Ishikawa (cell line): Measurements from ENCODE around the gene TFAP2C.

Source experiments
- CEBPB ChIP-seq: IDR thresholded peaks from 2 replicates; pipeline ENCODE4 v1.6.1; 2012
- CREB1 ChIP-seq: IDR thresholded peaks from 2 replicates; pipeline ENCODE4 v1.6.1; 2012; ENCODE audit warnings: low read depth
- EGR1 ChIP-seq: IDR thresholded peaks from 2 replicates; pipeline ENCODE4 v1.6.1; 2012
- EP300 ChIP-seq: IDR thresholded peaks from 2 replicates; pipeline ENCODE4 v1.6.1; 2012; ENCODE audit warnings: borderline replicate concordance
- FOXM1 ChIP-seq: IDR thresholded peaks from 2 replicates; pipeline ENCODE4 v1.6.1; 2012; ENCODE audit warnings: low read depth, borderline replicate concordance
- MAX ChIP-seq: IDR thresholded peaks from 2 replicates; pipeline ENCODE4 v1.6.1; 2012
- NFIC ChIP-seq: IDR thresholded peaks from 2 replicates; pipeline ENCODE4 v1.6.1; 2012
- RAD21 ChIP-seq: IDR thresholded peaks from 2 replicates; pipeline ENCODE4 v1.6.1; 2012; ENCODE audit warnings: low read depth
- REST ChIP-seq: IDR thresholded peaks from 2 replicates; pipeline ENCODE4 v1.6.1; 2012; ENCODE audit warnings: low read depth, mild to moderate bottlenecking
- TAF1 ChIP-seq: IDR thresholded peaks from 2 replicates; pipeline ENCODE4 v1.6.1; 2012; ENCODE audit warnings: low read depth, mild to moderate bottlenecking
- TCF12 ChIP-seq: IDR thresholded peaks from 2 replicates; pipeline ENCODE4 v1.6.1; 2012; ENCODE audit warnings: low read depth
- TEAD4 ChIP-seq: IDR thresholded peaks from 2 replicates; pipeline ENCODE4 v1.6.1; 2012
- USF1 ChIP-seq: IDR thresholded peaks from 2 replicates; pipeline ENCODE4 v1.6.1; 2012
- YY1 ChIP-seq: IDR thresholded peaks from 2 replicates; pipeline ENCODE4 v1.6.1; 2012; ENCODE audit warnings: low read depth
- ZBTB7A ChIP-seq: IDR thresholded peaks from 2 replicates; pipeline ENCODE4 v1.6.1; 2012; ENCODE audit warnings: low read depth

The TFAP2C gene

GRCh38 chr20:56634307-56634706 lies 5.2 kb downstream of the TFAP2C start:
- no peak for TF ChIP-seq USF1
- no peak for TF ChIP-seq CREB1
- no peak for TF ChIP-seq NFIC
- no peak for TF ChIP-seq REST
- TF ChIP-seq RAD21, result no peak
- TF ChIP-seq EGR1, result no peak
- no peak for TF ChIP-seq TAF1
- no peak for TF ChIP-seq FOXM1

- TF ChIP-seq MAX (no peak), TEAD4 (no peak), EGR1 (no peak), NFIC (no peak), CREB1 (no peak), REST (no peak), CEBPB (no peak), TAF1 (no peak), EP300 (no peak), USF1 (no peak), ZBTB7A (no peak), YY1 (no peak), FOXM1 (no peak), RAD21 (no peak), TCF12 (no peak)
Measured at GRCh38 chr20:56634735-56635385, 5.8 kb downstream of the TFAP2C start.

- TF ChIP-seq TCF12, result no peak
- no peak for TF ChIP-seq USF1
- no peak for TF ChIP-seq EP300
- no peak for TF ChIP-seq MAX
- no peak for TF ChIP-seq CEBPB
- TF ChIP-seq NFIC, result no peak
- TF ChIP-seq YY1, result no peak
- no peak for TF ChIP-seq REST
- TF ChIP-seq EGR1, result no peak
- TF ChIP-seq RAD21, result no peak
- TF ChIP-seq ZBTB7A, result no peak
- no peak for TF ChIP-seq TEAD4
- no peak for TF ChIP-seq CREB1
- no peak for TF ChIP-seq FOXM1
- no peak for TF ChIP-seq TAF1
Measured at GRCh38 chr20:56636716-56637115, 7.6 kb downstream of the TFAP2C start.

GRCh38 chr20:56637576-56637975 lies 8.5 kb downstream of the TFAP2C start:
- TF ChIP-seq RAD21 (no peak), EP300 (no peak), CREB1 (no peak), FOXM1 (no peak), TAF1 (no peak), EGR1 (no peak), NFIC (no peak), USF1 (no peak), TCF12 (no peak), YY1 (no peak), MAX (no peak), CEBPB (no peak)
